NCI-H82 (cell line): ENCODE measurements around the gene ARPC3.
"Not testable (repeated sequence)": the region's sequence is repeated elsewhere in the genome, so short reads cannot be mapped to it uniquely, and the experiment has no call there.

Experiments
- DNase-seq: peaks from one replicate; lab custom pipeline; 2025; lab: John Stamatoyannopoulos, UW

Gene ARPC3

DNA sequence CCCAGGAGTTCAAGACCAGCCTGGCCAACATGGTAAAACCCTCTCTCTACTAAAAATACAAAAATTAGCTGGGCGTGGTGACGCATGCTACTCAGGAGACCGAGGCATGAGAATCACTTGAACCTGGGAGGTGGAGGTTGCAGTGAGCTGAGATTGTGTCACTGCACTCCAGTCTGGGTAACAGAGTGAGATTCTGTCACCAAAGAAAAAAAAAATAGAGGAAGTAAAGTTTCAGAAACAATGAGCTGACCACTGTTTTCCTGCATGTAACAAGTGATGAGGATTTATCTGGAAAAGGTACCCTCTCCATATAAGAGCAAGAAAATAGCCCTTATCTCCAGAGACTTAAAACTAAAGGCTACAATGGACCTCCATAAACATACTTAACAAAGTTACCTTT, 33.0 kb downstream of the ARPC3 start:
- not testable (repeated sequence) for DNase-seq

DNA sequence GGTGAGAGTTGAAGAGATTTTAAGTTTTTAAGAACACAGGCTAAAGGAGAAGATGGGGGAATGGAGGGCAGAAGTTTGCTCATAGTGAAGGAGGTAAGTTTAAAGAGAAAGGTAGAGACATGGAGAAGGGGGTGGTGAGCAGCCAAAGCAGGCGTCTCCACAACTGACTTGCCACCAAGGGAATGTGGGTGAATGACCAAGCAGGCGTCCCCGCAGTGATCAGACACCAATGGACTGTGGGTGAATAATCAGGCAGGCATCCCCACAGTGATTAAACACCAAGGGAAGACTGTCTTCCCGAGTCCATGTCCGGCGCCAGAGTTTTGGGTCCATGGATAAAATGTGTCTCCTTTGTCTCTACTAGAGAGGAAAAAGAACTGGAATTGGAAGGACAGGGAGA, 40.1 kb downstream of the ARPC3 start:
- not testable (repeated sequence) for DNase-seq

DNA sequence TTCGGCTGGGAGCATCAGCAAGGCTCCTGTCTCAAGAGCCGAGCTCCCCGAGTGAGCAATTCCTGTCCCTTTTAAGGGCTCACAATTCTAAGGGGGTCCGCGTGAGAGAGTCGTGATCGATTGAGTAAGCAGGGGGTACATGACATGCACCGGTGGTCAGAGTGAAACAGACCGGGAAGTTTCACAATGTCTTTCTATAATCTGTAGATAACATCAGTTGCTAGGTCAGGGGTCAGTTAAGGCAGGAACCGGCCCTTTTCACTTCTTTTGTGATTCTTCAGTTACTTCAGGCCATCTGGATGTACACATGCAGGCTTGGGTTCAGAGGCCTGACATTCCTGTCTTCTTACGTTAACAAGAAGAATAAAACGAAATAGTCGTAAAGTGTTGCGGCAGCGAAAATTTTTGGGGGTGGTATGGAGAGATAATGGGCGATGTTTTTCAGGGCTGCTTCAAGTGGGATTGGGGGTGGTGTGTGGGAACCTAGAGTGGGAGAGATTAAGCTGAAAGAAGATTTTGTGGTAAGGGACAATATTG, 44.9 kb downstream of the ARPC3 start:
- not testable (repeated sequence) for DNase-seq

DNA sequence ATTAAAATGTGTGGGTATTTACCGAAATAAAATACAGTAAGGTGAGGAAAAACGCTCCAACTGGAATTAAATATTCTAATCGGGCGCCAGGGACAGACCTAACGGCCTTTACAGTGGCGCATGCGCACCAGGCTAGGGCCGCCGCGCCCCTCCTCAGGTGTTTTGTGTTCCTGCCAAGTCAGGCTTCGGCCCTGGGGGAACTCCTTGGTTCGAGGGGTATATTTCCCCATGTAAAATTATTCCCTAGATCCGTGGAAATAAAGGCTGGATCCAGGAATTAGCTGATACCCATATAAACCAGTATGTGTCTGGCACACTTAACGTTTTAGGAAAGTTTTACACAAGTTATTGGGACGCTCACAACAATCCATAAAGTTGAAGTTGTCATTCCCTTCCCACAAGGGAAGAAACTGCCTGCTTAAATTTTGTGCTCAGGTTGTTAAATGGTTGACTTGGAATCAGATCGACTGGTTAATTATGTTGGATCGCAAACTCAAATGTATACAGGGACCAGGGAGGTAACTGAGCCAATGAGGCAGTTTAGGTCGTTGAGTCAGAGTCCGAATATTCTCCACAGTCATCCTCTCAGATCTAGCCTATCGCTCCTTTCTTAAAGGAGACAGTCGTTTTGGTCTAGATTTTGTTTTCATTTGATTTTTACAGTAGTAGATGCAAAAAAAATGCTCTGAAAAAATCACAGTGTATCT, 46.0 kb downstream of the ARPC3 start:
- DNase-seq: peak; percentile 94

DNA sequence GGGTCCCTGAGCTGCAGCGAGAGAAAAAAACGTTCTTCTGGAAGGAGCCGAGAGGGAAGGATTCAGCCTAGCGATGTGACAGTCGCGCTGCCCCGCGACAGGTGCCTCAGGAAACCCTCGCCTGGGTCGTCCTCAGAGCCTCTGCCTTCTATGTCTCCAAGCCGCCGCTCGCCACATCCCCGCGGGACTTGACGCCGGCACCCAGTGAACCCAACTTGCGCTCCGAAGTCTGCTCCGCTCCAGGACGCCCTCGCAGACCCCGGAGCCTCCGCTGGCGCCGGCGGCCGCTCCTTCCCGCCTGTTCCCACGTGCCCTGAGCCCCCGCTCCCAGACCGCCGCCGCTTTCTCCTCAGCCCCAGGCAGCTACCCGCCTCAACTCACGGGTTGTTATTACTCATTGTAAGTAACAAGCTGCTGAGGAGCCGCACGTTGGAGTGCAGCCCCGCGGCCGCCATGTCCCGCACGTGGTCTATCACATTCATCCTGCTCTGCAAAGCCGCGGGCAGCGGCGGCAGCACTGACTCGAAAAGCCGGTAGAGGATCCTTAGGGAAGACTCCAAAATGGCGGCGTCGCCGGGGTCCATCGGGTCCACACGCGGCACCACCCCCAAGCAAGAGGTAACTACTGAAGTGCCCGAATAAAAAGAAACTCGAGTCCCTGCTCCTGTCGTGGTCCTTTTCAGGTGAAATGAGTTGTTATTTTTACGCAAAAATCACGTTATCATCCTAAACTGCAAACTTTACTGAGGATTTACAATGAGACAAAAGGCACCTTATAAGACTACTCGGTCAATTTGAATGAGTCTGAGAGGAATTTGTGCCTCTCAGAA, 46.8 kb downstream of the ARPC3 start, which contains the start of gene ANAPC7:
TSS of gene ANAPC7 (minus strand) at position 563 of the 830 bp plus-strand sequence. CDS start at position 482, 81 bp downstream.
- peak; percentile 94 for DNase-seq
